ENCODE measurements around the gene TNF.

Gene TNF

GRCh38 chr6:31574106-31575061, 981 bp upstream of the TNF start:
- H3K27ac ChIP-seq: no peak overlapping the region
- no peak for TF ChIP-seq ZFX (IDR thresholded peaks at IDR 0.05; ENCODE audit: borderline replicate concordance)
- TF ChIP-seq CTCF (IDR thresholded peaks at IDR 0.05): no peak

- H3K27ac ChIP-seq: no peak overlapping the region
- TF ChIP-seq CTCF (IDR thresholded peaks at IDR 0.05): no peak
- TF ChIP-seq ZFX (IDR thresholded peaks at IDR 0.05; ENCODE audit: borderline replicate concordance): no peak
These were observed 754 bp downstream of the TNF start for GRCh38 chr6:31575952-31576685.

- no peak for TF ChIP-seq ZFX (IDR thresholded peaks at IDR 0.05; ENCODE audit: borderline replicate concordance)
- no peak for TF ChIP-seq CTCF (IDR thresholded peaks at IDR 0.05)
- H3K27ac ChIP-seq: no peak overlapping the region
These were observed 1.7 kb downstream of the TNF start for GRCh38 chr6:31576897-31577578.

- TF ChIP-seq CTCF (IDR thresholded peaks at IDR 0.05): no peak
- no peak for TF ChIP-seq ZFX (IDR thresholded peaks at IDR 0.05; ENCODE audit: borderline replicate concordance)
- H3K27ac ChIP-seq: no peak overlapping the region
These were observed 2.2 kb downstream of the TNF start for GRCh38 chr6:31577579-31577966.

- TF ChIP-seq CTCF (IDR thresholded peaks at IDR 0.05) (no peak), ZFX (IDR thresholded peaks at IDR 0.05; ENCODE audit: borderline replicate concordance) (no peak)
- H3K27ac ChIP-seq: no peak overlapping the region
These were observed 3.1 kb downstream of the TNF start for GRCh38 chr6:31578184-31579118.

GRCh38 chr6:31579119-31579505, 3.7 kb downstream of the TNF start:
- H3K27ac ChIP-seq: no peak overlapping the region
- TF ChIP-seq ZFX (IDR thresholded peaks at IDR 0.05; ENCODE audit: borderline replicate concordance) (no peak), CTCF (IDR thresholded peaks at IDR 0.05) (no peak)
